MM.1S (cell line): ENCODE measurements around the gene POLR2A.

ENCODE experiments used
- DNase-seq: peaks from one replicate; pipeline ENCODE4 v3.0.0-alpha.2; 2015
- H2AFZ ChIP-seq: fragments of 300-600 bp; sonication (generic); 2 replicates; pipeline ENCODE4 v1.6.0; 2016; ENCODE audit warnings: antibody characterized with exemption, low read length
- H3F3A ChIP-seq: fragments of 300-600 bp; sonication (generic); 2 replicates; pipeline ENCODE4 v1.6.1; 2016; ENCODE audit warnings: mild to moderate bottlenecking, antibody characterized with exemption, low read length, moderate library complexity, mixed read lengths; ENCODE audit not compliant: insufficient read depth
- H3K27ac ChIP-seq: fragments of 300-600 bp; sonication (generic); 2 replicates; pipeline ENCODE4 v1.5.1; 2016; ENCODE audit warnings: mild to moderate bottlenecking, low read length
- H3K27me3 ChIP-seq: fragments of 300-600 bp; sonication (generic); replicated peaks from 2 replicates; pipeline ENCODE4 v1.6.0; 2016; ENCODE audit warnings: low read length; ENCODE audit not compliant: insufficient read depth
- H3K36me3 ChIP-seq: fragments of 300-600 bp; sonication (generic); replicated peaks from 2 replicates; pipeline ENCODE4 v1.6.1; 2016; ENCODE audit warnings: mild to moderate bottlenecking, low read length, mixed read lengths; ENCODE audit not compliant: insufficient read depth
- H3K4me1 ChIP-seq: fragments of 300-600 bp; sonication (generic); 2 replicates; pipeline ENCODE4 v1.6.1; 2016; ENCODE audit warnings: low read length, mixed read lengths
- H3K4me2 ChIP-seq: fragments of 300-600 bp; sonication (generic); 2 replicates; pipeline ENCODE4 v1.6.0; 2016; ENCODE audit warnings: low read depth, low read length
- H3K4me3 ChIP-seq: fragments of 300-600 bp; sonication (generic); 2 replicates; pipeline ENCODE4 v1.5.1; 2016; ENCODE audit warnings: low read length, mixed read lengths
- H3K79me2 ChIP-seq: fragments of 300-600 bp; sonication (generic); 2 replicates; pipeline ENCODE4 v1.6.1; 2016; ENCODE audit warnings: mixed run types, low read length, mixed read lengths
- H3K9ac ChIP-seq: fragments of 300-600 bp; sonication (generic); 2 replicates; pipeline ENCODE4 v1.6.1; 2016; ENCODE audit warnings: low read length, mixed read lengths
- H3K9me2 ChIP-seq: fragments of 300-600 bp; sonication (generic); replicated peaks from 2 replicates; pipeline ENCODE4 v1.6.1; 2016; ENCODE audit warnings: mild to moderate bottlenecking, low read length, mixed read lengths; ENCODE audit not compliant: insufficient read depth
- H3K9me3 ChIP-seq: fragments of 300-600 bp; sonication (generic); replicated peaks from 2 replicates; pipeline ENCODE4 v1.6.1; 2016; ENCODE audit warnings: mild to moderate bottlenecking, low read length, mixed read lengths; ENCODE audit not compliant: insufficient read depth
- H4K20me1 ChIP-seq: fragments of 300-600 bp; sonication (generic); 2 replicates; pipeline ENCODE4 v1.6.1; 2016; ENCODE audit warnings: mild to moderate bottlenecking, low read length, moderate library complexity, mixed read lengths; ENCODE audit not compliant: insufficient read depth
- CTCF ChIP-seq: fragments of 300-600 bp; sonication (generic); IDR thresholded peaks from 2 replicates; pipeline ENCODE4 v1.5.1; 2016; ENCODE audit warnings: antibody characterized with exemption, low read length, mixed read lengths
- EZH2 ChIP-seq: fragments of 300-600 bp; sonication (generic); optimal IDR thresholded peaks from 2 replicates; pipeline ENCODE3; 2017; ENCODE audit warnings: low read depth, mild to moderate bottlenecking, antibody characterized with exemption, low read length, mixed read lengths
- EZH2phosphoT487 ChIP-seq: fragments of 300-600 bp; sonication (generic); IDR thresholded peaks from 2 replicates; pipeline ENCODE4 v1.6.1; 2018; ENCODE audit warnings: antibody characterized with exemption, low read length

POLR2A gene

GRCh38 chr17:7497636-7498035 is 13.5 kb downstream of the POLR2A start:
- H3K4me2 ChIP-seq = no peak overlapping the region
- H3K9me3 ChIP-seq = no peaks in the 10 kb centered on the region
- TF ChIP-seq EZH2 (no peak), EZH2phosphoT487 (no peak), CTCF (no peak)

GRCh38 chr17:7499161-7499560 is 15.0 kb downstream of the POLR2A start:
- Histone ChIP-seq H3F3A (no peaks in the 10 kb centered on the region; the same call in 1 of the 2 replicates), H3K27me3 (no peaks in the 10 kb centered on the region), H3K27ac (no peak overlapping the region), H3K79me2 (peaks cover 40% of the 10 kb centered on the region), H3K9me2 (no peaks in the 10 kb centered on the region), H3K9me3 (no peaks in the 10 kb centered on the region), H3K4me3 (no peak overlapping the region), H3K4me1 (no peaks in the 10 kb centered on the region), H3K36me3 (peaks cover 11% of the 10 kb centered on the region), H3K4me2 (no peak overlapping the region), H3K9ac (no peak overlapping the region), H4K20me1 (peaks cover 3% of the 10 kb centered on the region; the same call in 1 of the 2 replicates), H2AFZ (no peak overlapping the region)
- DNase-seq = no peak
- no peak for TF ChIP-seq EZH2
- no peak for TF ChIP-seq EZH2phosphoT487
- no peak for TF ChIP-seq CTCF

More at GRCh38 chr17:7497636-7498035, 13.5 kb downstream of the POLR2A start:
- Histone ChIP-seq H2AFZ (no peak overlapping the region), H3K9me2 (no peaks in the 10 kb centered on the region), H3K4me3 (no peak overlapping the region), H3K4me1 (no peaks in the 10 kb centered on the region), H3K27ac (no peak overlapping the region), H4K20me1 (peaks cover 14% of the 10 kb centered on the region), H3K27me3 (no peaks in the 10 kb centered on the region), H3F3A (no peaks in the 10 kb centered on the region; the same call in 1 of the 2 replicates), H3K9ac (no peak overlapping the region), H3K36me3 (peaks cover 11% of the 10 kb centered on the region), H3K79me2 (peaks cover 55% of the 10 kb centered on the region)
- no peak for DNase-seq

- Histone ChIP-seq H3K9ac (no peak overlapping the region), H3K4me1 (no peaks in the 10 kb centered on the region), H3K27ac (no peak overlapping the region), H3K9me2 (no peaks in the 10 kb centered on the region), H2AFZ (no peak overlapping the region), H3K4me2 (no peak overlapping the region), H4K20me1 (no peaks in the 10 kb centered on the region), H3K4me3 (no peak overlapping the region), H3K79me2 (peaks cover 17% of the 10 kb centered on the region), H3F3A (peaks cover 3% of the 10 kb centered on the region; the same call in 1 of the 2 replicates), H3K36me3 (peaks cover 12% of the 10 kb centered on the region), H3K9me3 (no peaks in the 10 kb centered on the region), H3K27me3 (no peaks in the 10 kb centered on the region)
- no peak for DNase-seq
- TF ChIP-seq CTCF (no peak), EZH2 (no peak), EZH2phosphoT487 (no peak)
Measured at GRCh38 chr17:7501729-7502128, 17.6 kb downstream of the POLR2A start.
